Frontal cortex (tissue), 4 donors: ENCODE measurements around the gene GPR142. TPM values are rescaled to one million over a fixed set of nuclear protein-coding genes. Genes with fewer than 3 reads are reported as not detected.

Experiments used
- DNase-seq, 2 donors: peaks; one replicate each; pipeline ENCODE4 v3.0.0; 2012; ENCODE audit warnings: low spot score in 2 of 2
- FAIRE-seq: peaks from 2 replicates; lab custom pipeline; 2012; peaks lifted over from hg19 to GRCh38; lab: Jason Lieb, UNC
- total RNA-seq: library from RNA; depleted of rRNA; stranded (reverse); fragments of >200 nt; gene quantifications from one replicate; pipeline ENCODE4 v1.2.3, GENCODE V29; 2014
- donor health status: control.
- donor health status: control.
- donor health status: control.

GPR142 gene
- total RNA-seq, 1 donor from 2014 or later, result not detected

- no peak for FAIRE-seq
- no peak for DNase-seq
These were observed 4.4 kb upstream of the GPR142 start for GRCh38 chr17:74362810-74363498.

- DNase-seq, result peak in 1 of 2 donors; percentile 88
- FAIRE-seq, result no peak
These were observed 1.2 kb downstream of the GPR142 start for GRCh38 chr17:74368341-74369081.

GRCh38 chr17:74369221-74369620 lies 1.9 kb downstream of the GPR142 start:
- DNase-seq, result no peak
- no peak for FAIRE-seq

GRCh38 chr17:74369665-74370490 lies 2.6 kb downstream of the GPR142 start:
- FAIRE-seq (no peak), DNase-seq (no peak)

GRCh38 chr17:74371653-74372147 lies 4.4 kb downstream of the GPR142 start:
- DNase-seq (no peak), FAIRE-seq (no peak)

- no peak for FAIRE-seq
- DNase-seq, result no peak
These were observed 5.1 kb downstream of the GPR142 start for GRCh38 chr17:74372426-74372825.

- DNase-seq (peak; percentile 64 to 78), FAIRE-seq (peak; percentile 3)
These were observed 6.7 kb downstream of the GPR142 start for GRCh38 chr17:74373838-74374606.

- FAIRE-seq, result no peak
- no peak for DNase-seq
These were observed 7.6 kb downstream of the GPR142 start for GRCh38 chr17:74374858-74375257.

- DNase-seq (peak; percentile 73 to 89), FAIRE-seq (no peak)
These were observed 12.3 kb downstream of the GPR142 start for GRCh38 chr17:74379495-74380085.

- FAIRE-seq, result no peak
- no peak for DNase-seq
These were observed 13.0 kb downstream of the GPR142 start for GRCh38 chr17:74380086-74380958.

GRCh38 chr17:74380959-74381808 lies 13.9 kb downstream of the GPR142 start:
- DNase-seq, result no peak
- no peak for FAIRE-seq

- DNase-seq, result no peak
- FAIRE-seq, result no peak
These were observed 15.8 kb downstream of the GPR142 start for GRCh38 chr17:74383141-74383540.

GRCh38 chr17:74385201-74385600 lies 17.9 kb downstream of the GPR142 start:
- DNase-seq, result no peak

GRCh38 chr17:74386386-74386785 lies 19.1 kb downstream of the GPR142 start:
- FAIRE-seq, result no peak
- no peak for DNase-seq

More at GRCh38 chr17:74385201-74385600, 17.9 kb downstream of the GPR142 start:
- FAIRE-seq, result no peak

- FAIRE-seq, result no peak
- DNase-seq, result no peak
These were observed 20.3 kb downstream of the GPR142 start for GRCh38 chr17:74387365-74388218.

- FAIRE-seq (no peak), DNase-seq (no peak)
These were observed 21.9 kb downstream of the GPR142 start for GRCh38 chr17:74389084-74389753.
